Nephron progenitor cell (in vitro differentiated cells): ENCODE data around the gene CDKAL1.
"Not testable (repeated sequence)": the region's sequence is repeated elsewhere in the genome, so short reads cannot be mapped to it uniquely, and the experiment has no call there.

Experiments
- DNase-seq: peaks from one replicate; pipeline ENCODE4 v3.0.0; 2021
- H3K27ac Mint-ChIP-seq: 2 replicates; pipeline ENCODE4 v1.8.0; 2021; ENCODE audit warnings: mild to moderate bottlenecking, moderate library complexity, mixed read lengths
- H3K27me3 Mint-ChIP-seq: 2 replicates; pipeline ENCODE4 v1.8.0; 2021; ENCODE audit warnings: mild to moderate bottlenecking, low read depth, mixed read lengths; ENCODE audit not compliant: poor library complexity
- H3K36me3 Mint-ChIP-seq: 2 replicates; pipeline ENCODE4 v1.8.0; 2021; ENCODE audit warnings: low read depth, mixed read lengths
- H3K4me1 Mint-ChIP-seq: 2 replicates; pipeline ENCODE4 v1.8.0; 2021; ENCODE audit warnings: mixed read lengths
- H3K4me3 Mint-ChIP-seq: 2 replicates; pipeline ENCODE4 v1.8.0; 2021; ENCODE audit warnings: mild to moderate bottlenecking, moderate library complexity, mixed read lengths
- H3K9me3 Mint-ChIP-seq: 2 replicates; pipeline ENCODE4 v1.8.0; 2021; ENCODE audit warnings: mild to moderate bottlenecking, moderate library complexity, mixed read lengths
- CTCF ChIP-seq: fragments of 200-600 bp; sonication (generic); IDR thresholded peaks from 2 replicates; pipeline ENCODE4 v1.5.0; 2021; ENCODE audit warnings: antibody characterized with exemption

Gene CDKAL1

GRCh38 chr6:21050935-21051334, 516.7 kb downstream of the CDKAL1 start:
- Mint-ChIP-seq H3K27ac (no peak overlapping the region), H3K4me1 (peaks cover 11% of the 10 kb centered on the region)

GRCh38 chr6:21051777-21052176, 517.5 kb downstream of the CDKAL1 start:
- H3K27ac Mint-ChIP-seq: no peak overlapping the region
- TF ChIP-seq CTCF: no peak
- peaks cover 4% of the 10 kb centered on the region for H3K27me3 Mint-ChIP-seq
- peaks cover 2% of the 10 kb centered on the region for H3K4me1 Mint-ChIP-seq
- H3K36me3 Mint-ChIP-seq: peaks cover 11% of the 10 kb centered on the region
- H3K9me3 Mint-ChIP-seq: peaks cover 9% of the 10 kb centered on the region
- DNase-seq: no peak
- H3K4me3 Mint-ChIP-seq: no peak overlapping the region

More at GRCh38 chr6:21050935-21051334, 516.7 kb downstream of the CDKAL1 start:
- Mint-ChIP-seq H3K9me3 (peaks cover 1% of the 10 kb centered on the region), H3K36me3 (peaks cover 6% of the 10 kb centered on the region), H3K27me3 (peaks cover 4% of the 10 kb centered on the region), H3K4me3 (no peak overlapping the region)
- no peak for TF ChIP-seq CTCF
- DNase-seq: no peak

GRCh38 chr6:21053612-21054011, 519.4 kb downstream of the CDKAL1 start:
- H3K27ac Mint-ChIP-seq: no peak overlapping the region
- peaks cover 29% of the 10 kb centered on the region for H3K36me3 Mint-ChIP-seq
- DNase-seq: no peak
- H3K27me3 Mint-ChIP-seq: peaks cover 4% of the 10 kb centered on the region
- H3K9me3 Mint-ChIP-seq: peaks cover 26% of the 10 kb centered on the region
- no peak overlapping the region for H3K4me3 Mint-ChIP-seq
- no peaks in the 10 kb centered on the region for H3K4me1 Mint-ChIP-seq
- TF ChIP-seq CTCF: no peak

GRCh38 chr6:21055480-21055879, 521.2 kb downstream of the CDKAL1 start:
- H3K4me3 Mint-ChIP-seq, H3K27me3 Mint-ChIP-seq, H3K27ac Mint-ChIP-seq, DNase-seq, H3K4me1 Mint-ChIP-seq: not testable (repeated sequence)
- Mint-ChIP-seq H3K36me3 (peaks cover 42% of the 10 kb centered on the region), H3K9me3 (peaks cover 42% of the 10 kb centered on the region)

- DNase-seq: no peak
- TF ChIP-seq CTCF: no peak
- Mint-ChIP-seq H3K36me3 (peaks cover 41% of the 10 kb centered on the region), H3K27ac (no peak overlapping the region), H3K27me3 (no peaks in the 10 kb centered on the region), H3K4me3 (no peak overlapping the region), H3K9me3 (peaks cover 44% of the 10 kb centered on the region), H3K4me1 (no peaks in the 10 kb centered on the region)
Observed at GRCh38 chr6:21061892-21062291, 527.6 kb downstream of the CDKAL1 start.

- no peak overlapping the region for H3K4me3 Mint-ChIP-seq
- no peaks in the 10 kb centered on the region for H3K27me3 Mint-ChIP-seq
- no peak overlapping the region for H3K27ac Mint-ChIP-seq
- H3K36me3 Mint-ChIP-seq: peaks cover 34% of the 10 kb centered on the region
- no peaks in the 10 kb centered on the region for H3K4me1 Mint-ChIP-seq
- TF ChIP-seq CTCF: no peak
- no peak for DNase-seq
- peaks cover 23% of the 10 kb centered on the region for H3K9me3 Mint-ChIP-seq
Observed at GRCh38 chr6:21064756-21065340, 530.6 kb downstream of the CDKAL1 start.
